ENCODE data around the gene GPC5. TPM values are rescaled to one million over a fixed set of nuclear protein-coding genes. Genes with fewer than 3 reads are reported as not detected.

Gene GPC5
- total RNA-seq, 4 donors from 2014 or later = 0.47 TPM; not detected in 3

- Histone ChIP-seq H3K27ac (no peak overlapping the region), H3K4me3 (no peak overlapping the region), H3K4me1 (no peaks in the 10 kb centered on the region), H3K9me3 (no peaks in the 10 kb centered on the region), H3K27me3 (no peaks in the 10 kb centered on the region), H3K36me3 (no peaks in the 10 kb centered on the region)
- 86 to 100% methylated on average over 1 to 2 of the region's 5 CpGs for WGBS, 2 donors (ENCODE audit: low coverage in 1 of 2)
- no peak for ATAC-seq
- TF ChIP-seq POLR2AphosphoS5 (IDR thresholded peaks at IDR 0.05) = no peak
- TF ChIP-seq EP300 (IDR thresholded peaks at IDR 0.05) = no peak
- TF ChIP-seq POLR2A (IDR thresholded peaks at IDR 0.05) = no peak
- no peak for TF ChIP-seq CTCF (IDR thresholded peaks at IDR 0.05)
These were observed 99.9 kb downstream of the GPC5 start for GRCh38 chr13:91498298-91498697.

GRCh38 chr13:91504216-91504615 is 105.8 kb downstream of the GPC5 start:
- 71 to 84% methylated on average over 2 of the region's 2 CpGs for WGBS, 2 donors (ENCODE audit: low coverage in 1 of 2)
- Histone ChIP-seq H3K27ac (no peak overlapping the region), H3K4me1 (no peaks in the 10 kb centered on the region), H3K36me3 (no peaks in the 10 kb centered on the region), H3K4me3 (no peak overlapping the region), H3K27me3 (no peaks in the 10 kb centered on the region), H3K9me3 (no peaks in the 10 kb centered on the region)
- ATAC-seq = no peak
- no peak for TF ChIP-seq POLR2AphosphoS5 (IDR thresholded peaks at IDR 0.05)
- TF ChIP-seq POLR2A (IDR thresholded peaks at IDR 0.05) = no peak
- no peak for TF ChIP-seq CTCF (IDR thresholded peaks at IDR 0.05)
- no peak for TF ChIP-seq EP300 (IDR thresholded peaks at IDR 0.05)

- TF ChIP-seq EP300 (IDR thresholded peaks at IDR 0.05) = no peak
- TF ChIP-seq POLR2A (IDR thresholded peaks at IDR 0.05) = no peak
- TF ChIP-seq POLR2AphosphoS5 (IDR thresholded peaks at IDR 0.05) = no peak
- TF ChIP-seq CTCF (IDR thresholded peaks at IDR 0.05) = no peak
- no peak overlapping the region for H3K4me3 ChIP-seq
- no peaks in the 10 kb centered on the region for H3K4me1 ChIP-seq
- ATAC-seq = no peak
- H3K27ac ChIP-seq = no peak overlapping the region
- H3K36me3 ChIP-seq = no peaks in the 10 kb centered on the region
- H3K27me3 ChIP-seq = no peaks in the 10 kb centered on the region
- no peaks in the 10 kb centered on the region for H3K9me3 ChIP-seq
These were observed 108.3 kb downstream of the GPC5 start for GRCh38 chr13:91506759-91507158.

GRCh38 chr13:91510058-91510457 is 111.6 kb downstream of the GPC5 start:
- WGBS, 2 donors (ENCODE audit: low coverage in 1 of 2) = 43 to 60% methylated on average over 2 of the region's 2 CpGs
- TF ChIP-seq EP300 (IDR thresholded peaks at IDR 0.05) (no peak), POLR2AphosphoS5 (IDR thresholded peaks at IDR 0.05) (no peak), CTCF (IDR thresholded peaks at IDR 0.05) (no peak), POLR2A (IDR thresholded peaks at IDR 0.05) (no peak)
- no peaks in the 10 kb centered on the region for H3K27me3 ChIP-seq
- ATAC-seq = no peak
- no peak overlapping the region for H3K4me3 ChIP-seq
- H3K36me3 ChIP-seq = no peaks in the 10 kb centered on the region
- H3K4me1 ChIP-seq = no peaks in the 10 kb centered on the region
- H3K9me3 ChIP-seq = no peaks in the 10 kb centered on the region
- H3K27ac ChIP-seq = no peak overlapping the region

- TF ChIP-seq POLR2AphosphoS5 (IDR thresholded peaks at IDR 0.05) = no peak
- TF ChIP-seq EP300 (IDR thresholded peaks at IDR 0.05) = no peak
- no peaks in the 10 kb centered on the region for H3K9me3 ChIP-seq
- no peaks in the 10 kb centered on the region for H3K36me3 ChIP-seq
- no peak for ATAC-seq
- no peak overlapping the region for H3K4me3 ChIP-seq
- H3K4me1 ChIP-seq = no peaks in the 10 kb centered on the region
- 50 to 68% methylated on average over 1 of the region's 1 CpG for WGBS, 2 donors (ENCODE audit: low coverage in 1 of 2)
- H3K27me3 ChIP-seq = no peaks in the 10 kb centered on the region
- no peak overlapping the region for H3K27ac ChIP-seq
These were observed 115.4 kb downstream of the GPC5 start for GRCh38 chr13:91513790-91514189.
